Uterus (tissue), 2 donors: ENCODE data around the gene FMOD.
A peak's percentile ranks its signal among the peaks of the same experiment; 100 is the strongest.

Source experiments
- POLR2A ChIP-seq, 2 donors: fragments of 450-650 bp; IDR thresholded peaks; one replicate each; pipeline ENCODE4 v1.6.1; 2016; ENCODE audit warnings: antibody characterized with exemption in 2 of 2, mild to moderate bottlenecking in 1 of 2, moderate library complexity in 1 of 2
- TF ChIP-seq, protein P1 (sequence below), 4 experiments: fragments of 200-600 bp in 2 of 4; fragments of 450-650 bp in 2 of 4; sonication (generic) in 2 of 4; IDR thresholded peaks; one replicate each; pipeline ENCODE4 v1.5.1; 2016 to 2019; ENCODE audit warnings: antibody characterized with exemption in 4 of 4, mild to moderate bottlenecking in 2 of 4, moderate library complexity in 1 of 4

DNA sequence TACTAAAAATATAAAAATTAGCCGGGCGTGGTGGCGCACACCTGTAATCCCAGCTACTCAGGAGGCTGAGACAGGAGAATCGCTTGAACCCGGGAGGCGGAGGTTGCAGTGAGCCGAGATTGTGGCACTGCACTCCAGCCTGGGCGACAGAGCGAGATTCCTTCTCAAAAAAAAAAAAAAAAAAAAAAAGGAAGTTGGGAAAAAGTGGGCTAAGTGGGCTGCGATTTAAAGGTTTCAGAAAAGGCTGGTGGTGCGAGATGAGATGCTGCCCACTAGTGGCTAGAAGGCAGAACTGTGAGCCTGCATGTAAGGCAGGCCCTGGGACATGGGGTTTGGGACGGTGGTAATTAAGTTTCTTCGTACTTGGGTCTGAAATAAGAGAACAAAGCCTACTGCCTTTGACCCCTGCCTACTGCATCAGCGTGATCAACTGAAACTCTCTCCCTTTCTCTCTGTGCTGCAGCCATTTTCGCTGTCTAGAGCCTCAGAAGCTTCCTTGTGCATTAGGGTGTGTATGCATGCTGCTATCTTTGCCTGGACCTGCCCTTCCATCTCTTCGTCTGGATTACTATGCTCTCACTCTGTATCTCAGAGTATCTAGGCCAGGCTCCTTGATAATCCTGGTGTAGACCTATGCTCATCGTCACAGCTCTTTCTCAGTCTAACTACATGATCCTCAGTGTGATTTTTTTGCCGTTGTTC, 12.4 kb downstream of the FMOD start:
- TF ChIP-seq, protein P1, sequence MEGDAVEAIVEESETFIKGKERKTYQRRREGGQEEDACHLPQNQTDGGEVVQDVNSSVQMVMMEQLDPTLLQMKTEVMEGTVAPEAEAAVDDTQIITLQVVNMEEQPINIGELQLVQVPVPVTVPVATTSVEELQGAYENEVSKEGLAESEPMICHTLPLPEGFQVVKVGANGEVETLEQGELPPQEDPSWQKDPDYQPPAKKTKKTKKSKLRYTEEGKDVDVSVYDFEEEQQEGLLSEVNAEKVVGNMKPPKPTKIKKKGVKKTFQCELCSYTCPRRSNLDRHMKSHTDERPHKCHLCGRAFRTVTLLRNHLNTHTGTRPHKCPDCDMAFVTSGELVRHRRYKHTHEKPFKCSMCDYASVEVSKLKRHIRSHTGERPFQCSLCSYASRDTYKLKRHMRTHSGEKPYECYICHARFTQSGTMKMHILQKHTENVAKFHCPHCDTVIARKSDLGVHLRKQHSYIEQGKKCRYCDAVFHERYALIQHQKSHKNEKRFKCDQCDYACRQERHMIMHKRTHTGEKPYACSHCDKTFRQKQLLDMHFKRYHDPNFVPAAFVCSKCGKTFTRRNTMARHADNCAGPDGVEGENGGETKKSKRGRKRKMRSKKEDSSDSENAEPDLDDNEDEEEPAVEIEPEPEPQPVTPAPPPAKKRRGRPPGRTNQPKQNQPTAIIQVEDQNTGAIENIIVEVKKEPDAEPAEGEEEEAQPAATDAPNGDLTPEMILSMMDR (IDR thresholded peaks at IDR 0.05), result peak; percentile 78 to 94 (median 90)
- no peak for TF ChIP-seq POLR2A (IDR thresholded peaks at IDR 0.05)
